HL-60 (cell line): ENCODE data around the gene EXOC7.
A peak's percentile ranks its signal among the peaks of the same experiment; 100 is the strongest.

Source experiments
- DNase-seq, 2 experiments: peaks; one replicate each; pipeline ENCODE4 v3.0.0-alpha.2; 2010 to 2020; ENCODE audit warnings: low read depth in 1 of 2, low spot score in 1 of 2
- H3K27ac ChIP-seq: fragments of 250-450 bp; sonication (Bioruptor Pico); replicated peaks from 2 replicates; pipeline ENCODE4 v1.5.1; 2020; ENCODE audit warnings: mild to moderate bottlenecking, moderate library complexity
- H3K27me3 ChIP-seq: fragments of 250-450 bp; sonication (Bioruptor Pico); 2 replicates; pipeline ENCODE4 v1.5.1; 2021; ENCODE audit warnings: mild to moderate bottlenecking, moderate library complexity; ENCODE audit not compliant: insufficient read depth, poor library complexity, severe bottlenecking
- H3K4me3 ChIP-seq: replicated peaks from 2 replicates; pipeline ENCODE4 v1.5.1; 2011; ENCODE audit warnings: mild to moderate bottlenecking, control low read depth, low read length; ENCODE audit not compliant: insufficient read depth
- GABPA ChIP-seq: IDR thresholded peaks from 2 replicates; pipeline ENCODE4 v1.6.1; 2012; ENCODE audit warnings: low read depth
- POLR2AphosphoS5 ChIP-seq: IDR thresholded peaks from 2 replicates; pipeline ENCODE4 v1.6.1; 2012; ENCODE audit warnings: low read depth
- SPI1 ChIP-seq: IDR thresholded peaks from 2 replicates; pipeline ENCODE4 v1.6.1; 2012; ENCODE audit warnings: low read depth, mild to moderate bottlenecking, borderline replicate concordance
- TF ChIP-seq, protein P1 (sequence below): IDR thresholded peaks from 2 replicates; pipeline ENCODE4 v1.6.1; 2012; ENCODE audit warnings: low read depth; ENCODE audit not compliant: insufficient replicate concordance
- TF ChIP-seq, protein P2 (sequence below): IDR thresholded peaks from one replicate; pipeline ENCODE4 v1.5.1; 2011; ENCODE audit warnings: low read length, control low read depth, inconsistent platforms; ENCODE audit not compliant: insufficient read depth

Gene EXOC7

DNA sequence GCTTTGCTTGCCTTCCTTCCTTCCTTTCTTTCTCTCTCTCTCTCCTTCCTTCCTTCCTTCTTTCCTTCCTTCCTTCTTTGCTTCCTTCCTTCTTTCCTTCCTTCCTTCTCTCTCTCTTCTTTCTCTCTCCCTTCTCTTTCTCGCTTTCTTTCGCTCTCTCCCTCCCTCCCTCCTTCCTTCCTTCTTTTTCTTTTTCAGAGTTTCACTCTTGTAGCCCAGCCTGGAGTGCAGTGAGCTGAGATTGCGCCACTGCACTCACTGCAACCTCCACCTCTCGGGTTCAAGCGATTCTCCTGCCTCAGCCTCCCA is 19.6 kb upstream of the EXOC7 start:
- Histone ChIP-seq H3K27ac (no peak overlapping the region), H3K4me3 (no peak overlapping the region), H3K27me3 (no peaks in the 10 kb centered on the region)
- no peak for TF ChIP-seq GABPA
- no peak for TF ChIP-seq SPI1
- TF ChIP-seq, protein P1, sequence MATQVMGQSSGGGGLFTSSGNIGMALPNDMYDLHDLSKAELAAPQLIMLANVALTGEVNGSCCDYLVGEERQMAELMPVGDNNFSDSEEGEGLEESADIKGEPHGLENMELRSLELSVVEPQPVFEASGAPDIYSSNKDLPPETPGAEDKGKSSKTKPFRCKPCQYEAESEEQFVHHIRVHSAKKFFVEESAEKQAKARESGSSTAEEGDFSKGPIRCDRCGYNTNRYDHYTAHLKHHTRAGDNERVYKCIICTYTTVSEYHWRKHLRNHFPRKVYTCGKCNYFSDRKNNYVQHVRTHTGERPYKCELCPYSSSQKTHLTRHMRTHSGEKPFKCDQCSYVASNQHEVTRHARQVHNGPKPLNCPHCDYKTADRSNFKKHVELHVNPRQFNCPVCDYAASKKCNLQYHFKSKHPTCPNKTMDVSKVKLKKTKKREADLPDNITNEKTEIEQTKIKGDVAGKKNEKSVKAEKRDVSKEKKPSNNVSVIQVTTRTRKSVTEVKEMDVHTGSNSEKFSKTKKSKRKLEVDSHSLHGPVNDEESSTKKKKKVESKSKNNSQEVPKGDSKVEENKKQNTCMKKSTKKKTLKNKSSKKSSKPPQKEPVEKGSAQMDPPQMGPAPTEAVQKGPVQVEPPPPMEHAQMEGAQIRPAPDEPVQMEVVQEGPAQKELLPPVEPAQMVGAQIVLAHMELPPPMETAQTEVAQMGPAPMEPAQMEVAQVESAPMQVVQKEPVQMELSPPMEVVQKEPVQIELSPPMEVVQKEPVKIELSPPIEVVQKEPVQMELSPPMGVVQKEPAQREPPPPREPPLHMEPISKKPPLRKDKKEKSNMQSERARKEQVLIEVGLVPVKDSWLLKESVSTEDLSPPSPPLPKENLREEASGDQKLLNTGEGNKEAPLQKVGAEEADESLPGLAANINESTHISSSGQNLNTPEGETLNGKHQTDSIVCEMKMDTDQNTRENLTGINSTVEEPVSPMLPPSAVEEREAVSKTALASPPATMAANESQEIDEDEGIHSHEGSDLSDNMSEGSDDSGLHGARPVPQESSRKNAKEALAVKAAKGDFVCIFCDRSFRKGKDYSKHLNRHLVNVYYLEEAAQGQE, result no peak
- TF ChIP-seq, protein P2, sequence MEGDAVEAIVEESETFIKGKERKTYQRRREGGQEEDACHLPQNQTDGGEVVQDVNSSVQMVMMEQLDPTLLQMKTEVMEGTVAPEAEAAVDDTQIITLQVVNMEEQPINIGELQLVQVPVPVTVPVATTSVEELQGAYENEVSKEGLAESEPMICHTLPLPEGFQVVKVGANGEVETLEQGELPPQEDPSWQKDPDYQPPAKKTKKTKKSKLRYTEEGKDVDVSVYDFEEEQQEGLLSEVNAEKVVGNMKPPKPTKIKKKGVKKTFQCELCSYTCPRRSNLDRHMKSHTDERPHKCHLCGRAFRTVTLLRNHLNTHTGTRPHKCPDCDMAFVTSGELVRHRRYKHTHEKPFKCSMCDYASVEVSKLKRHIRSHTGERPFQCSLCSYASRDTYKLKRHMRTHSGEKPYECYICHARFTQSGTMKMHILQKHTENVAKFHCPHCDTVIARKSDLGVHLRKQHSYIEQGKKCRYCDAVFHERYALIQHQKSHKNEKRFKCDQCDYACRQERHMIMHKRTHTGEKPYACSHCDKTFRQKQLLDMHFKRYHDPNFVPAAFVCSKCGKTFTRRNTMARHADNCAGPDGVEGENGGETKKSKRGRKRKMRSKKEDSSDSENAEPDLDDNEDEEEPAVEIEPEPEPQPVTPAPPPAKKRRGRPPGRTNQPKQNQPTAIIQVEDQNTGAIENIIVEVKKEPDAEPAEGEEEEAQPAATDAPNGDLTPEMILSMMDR, result no peak
- TF ChIP-seq POLR2AphosphoS5, result no peak
- no peak for DNase-seq

DNA sequence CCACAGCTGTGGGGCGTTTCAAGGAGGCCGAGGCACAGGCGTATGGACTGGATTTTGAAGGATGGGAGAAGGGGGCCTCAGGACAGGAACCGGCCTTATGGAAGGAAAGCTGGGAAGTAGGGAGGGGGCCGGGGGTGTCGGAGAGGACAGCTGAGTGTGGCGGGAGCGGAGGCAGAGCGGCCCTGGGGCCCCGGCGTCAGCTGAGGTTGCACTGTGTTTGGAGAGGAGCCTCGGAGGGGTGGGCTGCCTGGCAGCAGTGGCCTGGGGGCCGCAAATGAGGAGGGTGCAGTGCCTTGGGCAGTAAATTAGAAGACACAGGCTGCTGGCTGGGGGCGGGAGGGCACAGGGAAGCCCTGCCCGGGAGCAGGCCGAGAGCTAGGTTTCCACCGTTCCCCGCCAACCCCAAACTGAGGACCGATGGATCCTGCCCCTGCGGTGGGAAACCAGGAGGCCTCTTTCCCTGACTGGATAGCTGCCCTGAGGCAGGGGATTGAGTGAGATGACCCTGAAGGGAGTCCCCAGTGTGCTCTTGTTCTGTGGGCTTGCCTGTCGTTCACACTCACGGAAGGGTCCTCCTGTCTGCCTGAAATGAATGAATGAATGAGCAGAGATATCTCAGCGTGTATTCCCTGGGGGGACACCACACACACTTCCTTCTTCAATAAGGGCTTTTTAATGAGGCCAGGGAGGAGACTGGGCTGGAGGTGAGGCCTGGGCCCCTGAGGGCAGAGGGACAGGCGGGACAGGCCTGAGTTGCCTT is 19.0 kb upstream of the EXOC7 start:
- H3K27ac ChIP-seq, result no peak overlapping the region
- H3K27me3 ChIP-seq, result no peaks in the 10 kb centered on the region
- no peak for TF ChIP-seq SPI1
- no peak for TF ChIP-seq POLR2AphosphoS5
- no peak for TF ChIP-seq GABPA
- TF ChIP-seq, protein P1, result no peak
- TF ChIP-seq, protein P2, result no peak
- H3K4me3 ChIP-seq, result no peak overlapping the region
- DNase-seq, result no peak

DNA sequence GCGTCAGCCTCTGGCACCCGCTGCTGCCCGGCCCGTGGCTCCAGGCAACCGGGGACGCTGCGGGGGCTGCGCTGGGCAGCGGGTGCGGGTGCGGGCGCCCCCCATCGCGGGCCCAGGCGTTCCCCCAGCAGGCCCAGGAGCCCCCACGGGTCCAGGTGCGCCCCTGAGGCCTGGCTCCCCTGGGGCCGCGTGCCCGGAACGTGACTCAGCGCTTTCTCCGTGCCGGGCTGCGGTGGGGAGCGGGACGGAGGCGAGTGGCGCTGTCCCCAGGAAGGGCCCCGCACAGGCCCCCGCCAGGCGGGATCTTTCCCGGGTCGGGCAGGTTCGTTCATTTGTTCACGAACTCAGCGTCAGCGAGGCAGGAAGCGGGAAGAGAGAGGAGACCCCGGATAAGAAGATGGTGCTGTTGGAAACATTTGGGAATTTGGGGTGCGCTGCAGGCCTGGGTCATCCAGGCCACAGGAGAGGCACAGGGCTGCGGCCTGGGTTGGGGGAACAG is 18.4 kb upstream of the EXOC7 start:
- H3K4me3 ChIP-seq, result peak overlapping the region; percentile 21; the same call in 1 of the 2 replicates
- no peak for DNase-seq
- TF ChIP-seq SPI1 (no peak), GABPA (no peak), POLR2AphosphoS5 (no peak)
- TF ChIP-seq, protein P2, result no peak
- TF ChIP-seq, protein P1, result no peak
- no peaks in the 10 kb centered on the region for H3K27me3 ChIP-seq
- no peak overlapping the region for H3K27ac ChIP-seq
